ENCODE results near the gene ORAI1. TPM values are rescaled to one million over a fixed set of nuclear protein-coding genes. Genes with fewer than 3 reads are reported as not detected.

ORAI1 gene
- total and polyA plus RNA-seq, 2 donors, result 6.4 to 12.8 TPM

Other genes with a start within 250 kb of the ORAI1 start
- 41.2 TPM for gene RNF34, start 226.4 kb upstream of the ORAI1 start, total RNA-seq
- gene RNF34, start 226.4 kb upstream of the ORAI1 start, polyA plus RNA-seq, result 36.9 TPM
- 26.4 TPM for gene KDM2B, start 45.5 kb upstream of the ORAI1 start, total RNA-seq
- gene KDM2B, start 45.5 kb upstream of the ORAI1 start, polyA plus RNA-seq, result 25.9 TPM
- gene MORN3, start 43.1 kb downstream of the ORAI1 start, total RNA-seq, result 3.1 TPM
- gene MORN3, start 43.1 kb downstream of the ORAI1 start, polyA plus RNA-seq, result 4.9 TPM
- 2.4 TPM for gene TMEM120B, start 86.2 kb downstream of the ORAI1 start, total RNA-seq
- 7.7 TPM for gene TMEM120B, start 86.2 kb downstream of the ORAI1 start, polyA plus RNA-seq
- 33.3 TPM for gene RHOF, start 167.2 kb downstream of the ORAI1 start, total RNA-seq
- 12.9 TPM for gene RHOF, start 167.2 kb downstream of the ORAI1 start, polyA plus RNA-seq
- 3.0 TPM for gene SETD1B, start 177.5 kb downstream of the ORAI1 start, total RNA-seq
- 11.8 TPM for gene SETD1B, start 177.5 kb downstream of the ORAI1 start, polyA plus RNA-seq
- 0.19 TPM for gene HPD, start 232.3 kb downstream of the ORAI1 start, total RNA-seq
- 0.87 TPM for gene HPD, start 232.3 kb downstream of the ORAI1 start, polyA plus RNA-seq